Liver (tissue), 9 donors: ENCODE measurements around the gene HOXD4. TPM values are rescaled to one million over a fixed set of nuclear protein-coding genes. Genes with fewer than 3 reads are reported as not detected.

Experiments
- DNase-seq: peaks from one replicate; pipeline ENCODE4 v3.0.0-alpha.2; 2017; ENCODE audit warnings: low spot score
- H3K27ac ChIP-seq, 2 donors: one replicate each; pipeline ENCODE4 v1.7.0; 2013; ENCODE audit warnings: inconsistent platforms in 2 of 2, low read length in 2 of 2, control low read depth in 1 of 2, low read depth in 1 of 2, mild to moderate bottlenecking in 1 of 2
- H3K27me3 ChIP-seq, 4 donors: one replicate each; pipeline versions ENCODE4 v1.6.1 to v1.7.0; 2013; ENCODE audit warnings: low read length in 3 of 4, inconsistent platforms in 1 of 4, mild to moderate bottlenecking in 1 of 4, moderate library complexity in 1 of 4; ENCODE audit not compliant: control insufficient read depth in 4 of 4, insufficient read depth in 4 of 4
- H3K36me3 ChIP-seq, 4 donors: one replicate each; pipeline versions ENCODE4 v1.6.1 to v1.7.0; 2013; ENCODE audit warnings: low read length in 3 of 4, mild to moderate bottlenecking in 3 of 4, low read depth in 1 of 4, moderate library complexity in 1 of 4; ENCODE audit not compliant: control insufficient read depth in 4 of 4, insufficient read depth in 3 of 4
- H3K4me1 ChIP-seq, 4 donors: one replicate each; pipeline versions ENCODE4 v1.6.1 to v1.7.0; 2013; ENCODE audit warnings: low read length in 3 of 4, mild to moderate bottlenecking in 3 of 4, moderate library complexity in 1 of 4; ENCODE audit not compliant: control insufficient read depth in 4 of 4, insufficient read depth in 4 of 4
- H3K4me3 ChIP-seq, 3 donors: one replicate each; pipeline versions ENCODE4 v1.6.1 to v1.7.0; 2013; ENCODE audit warnings: low read length in 3 of 3, control low read depth in 1 of 3, low read depth in 1 of 3, mild to moderate bottlenecking in 1 of 3
- H3K9ac ChIP-seq, 2 donors: one replicate each; pipeline ENCODE4 v1.7.0; 2013; ENCODE audit warnings: low read length in 2 of 2, mild to moderate bottlenecking in 2 of 2, moderate library complexity in 2 of 2, control low read depth in 1 of 2, low read depth in 1 of 2
- H3K9me3 ChIP-seq, 4 donors: one replicate each; pipeline versions ENCODE4 v1.6.1 to v1.7.0; 2013; ENCODE audit warnings: low read length in 3 of 4; ENCODE audit not compliant: control insufficient read depth in 4 of 4
- ATF3 ChIP-seq: IDR thresholded peaks from 2 replicates; pipeline ENCODE4 v1.6.1; 2016; ENCODE audit warnings: antibody characterized with exemption
- CTCF ChIP-seq: fragments of 150-350 bp; IDR thresholded peaks from 2 replicates; pipeline ENCODE4 v1.5.1; 2017; ENCODE audit warnings: improper control_type of control experiment, low read depth, low read length; ENCODE audit not compliant: missing input control
- EGR1 ChIP-seq, 2 donors: IDR thresholded peaks; 2 replicates each; pipeline ENCODE4 v1.6.1; 2016 to 2018; ENCODE audit warnings: antibody characterized with exemption in 2 of 2, low read depth in 2 of 2
- GABPA ChIP-seq, 2 donors: IDR thresholded peaks in 1 of 2; conservative IDR thresholded peaks in 1 of 2; 2 replicates each; pipeline ENCODE4 v1.6.1; 2016; ENCODE audit warnings: antibody characterized with exemption in 2 of 2, mild to moderate bottlenecking in 1 of 2, moderate library complexity in 1 of 2
- HNF4A ChIP-seq, 2 donors: conservative IDR thresholded peaks; 2 replicates each; pipeline ENCODE4 v1.6.1; 2016; ENCODE audit warnings: antibody characterized with exemption in 2 of 2, mild to moderate bottlenecking in 2 of 2
- HNF4G ChIP-seq: IDR thresholded peaks from 2 replicates; pipeline ENCODE4 v1.6.1; 2016; ENCODE audit warnings: antibody characterized with exemption
- JUND ChIP-seq, 2 donors: IDR thresholded peaks; 2 replicates each; pipeline ENCODE4 v1.6.1; 2016; ENCODE audit warnings: antibody characterized with exemption in 2 of 2
- NR2F2 ChIP-seq: IDR thresholded peaks from 2 replicates; pipeline ENCODE4 v1.6.1; 2016; ENCODE audit warnings: antibody characterized with exemption
- RXRA ChIP-seq, 2 donors: IDR thresholded peaks; 2 replicates each; pipeline ENCODE4 v1.6.1; 2017 to 2018; ENCODE audit warnings: antibody characterized with exemption in 2 of 2, mild to moderate bottlenecking in 1 of 2
- TAF1 ChIP-seq: conservative IDR thresholded peaks from 2 replicates; pipeline ENCODE4 v1.6.1; 2016; ENCODE audit warnings: antibody characterized with exemption, mild to moderate bottlenecking
- YY1 ChIP-seq: IDR thresholded peaks from 2 replicates; pipeline ENCODE4 v1.6.1; 2016; ENCODE audit warnings: antibody characterized with exemption, mild to moderate bottlenecking
- WGBS: extraction: QIAGEN DNeasy Blood & Tissue Kit; methylation state at CpG from one replicate; pipeline ENCODE4 v1.1.7; 2013; 5-methylcytosine and 5-hydroxymethylcytosine counted together
- polyA plus RNA-seq, 2 donors: library from polyadenylated mRNA; stranded (reverse) in 1 of 2; unstranded in 1 of 2; fragments of 200-250 nt in 1 of 2; fragments of >200 nt in 1 of 2; fragmentation: Nextera tagmentation in 1 of 2; extraction: Ambion mirVana in 1 of 2; gene quantifications; one replicate each; pipeline versions ENCODE4 v1.2.1 to v1.2.3, GENCODE V29; 2013 to 2015
- total RNA-seq, 2 donors: library from RNA; depleted of rRNA; stranded (reverse); fragments of >200 nt; gene quantifications; one replicate each; pipeline ENCODE4 v1.2.3, GENCODE V29; 2014
- TF ChIP-seq, protein P1 (sequence below): IDR thresholded peaks from 2 replicates; pipeline ENCODE4 v1.6.1; 2016; ENCODE audit warnings: antibody characterized with exemption
- donor health status: healthy.
- donor health status: healthy.
- donor health status: healthy.
- donor health status: healthy.
- donor health status: healthy.

The HOXD4 gene
- total and polyA plus RNA-seq, 4 donors = not detected

- Histone ChIP-seq H3K27me3 (peaks cover 10 to 47% (median 27%) of the 10 kb centered on the region in 4 donors), H3K9ac (no peak overlapping the region), H3K4me1 (peaks cover 6 to 20% (median 10%) of the 10 kb centered on the region in 4 donors), H3K4me3 (no peak overlapping the region), H3K9me3 (peaks cover 0 to 11% (median 0%) of the 10 kb centered on the region in 4 donors), H3K36me3 (no peaks in the 10 kb centered on the region), H3K27ac (no peak overlapping the region)
- TF ChIP-seq, protein P1, sequence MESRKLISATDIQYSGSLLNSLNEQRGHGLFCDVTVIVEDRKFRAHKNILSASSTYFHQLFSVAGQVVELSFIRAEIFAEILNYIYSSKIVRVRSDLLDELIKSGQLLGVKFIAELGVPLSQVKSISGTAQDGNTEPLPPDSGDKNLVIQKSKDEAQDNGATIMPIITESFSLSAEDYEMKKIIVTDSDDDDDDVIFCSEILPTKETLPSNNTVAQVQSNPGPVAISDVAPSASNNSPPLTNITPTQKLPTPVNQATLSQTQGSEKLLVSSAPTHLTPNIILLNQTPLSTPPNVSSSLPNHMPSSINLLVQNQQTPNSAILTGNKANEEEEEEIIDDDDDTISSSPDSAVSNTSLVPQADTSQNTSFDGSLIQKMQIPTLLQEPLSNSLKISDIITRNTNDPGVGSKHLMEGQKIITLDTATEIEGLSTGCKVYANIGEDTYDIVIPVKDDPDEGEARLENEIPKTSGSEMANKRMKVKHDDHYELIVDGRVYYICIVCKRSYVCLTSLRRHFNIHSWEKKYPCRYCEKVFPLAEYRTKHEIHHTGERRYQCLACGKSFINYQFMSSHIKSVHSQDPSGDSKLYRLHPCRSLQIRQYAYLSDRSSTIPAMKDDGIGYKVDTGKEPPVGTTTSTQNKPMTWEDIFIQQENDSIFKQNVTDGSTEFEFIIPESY = no peak
- TF ChIP-seq HNF4G (no peak), HNF4A (conservative IDR thresholded peaks at IDR 0.05) (no peak), TAF1 (no peak), JUND (IDR thresholded peaks at IDR 0.05) (no peak), GABPA (IDR thresholded peaks at IDR 0.05 in 1 of 2, conservative IDR thresholded peaks at IDR 0.05 in 1 of 2) (no peak), RXRA (IDR thresholded peaks at IDR 0.05) (no peak), ATF3 (no peak), YY1 (no peak), CTCF (no peak)
- 23% methylated on average over 4 of the region's 4 CpGs for WGBS
- DNase-seq = no peak
Observed at GRCh38 chr2:176127774-176128072, 23.6 kb upstream of the HOXD4 start.

DNA sequence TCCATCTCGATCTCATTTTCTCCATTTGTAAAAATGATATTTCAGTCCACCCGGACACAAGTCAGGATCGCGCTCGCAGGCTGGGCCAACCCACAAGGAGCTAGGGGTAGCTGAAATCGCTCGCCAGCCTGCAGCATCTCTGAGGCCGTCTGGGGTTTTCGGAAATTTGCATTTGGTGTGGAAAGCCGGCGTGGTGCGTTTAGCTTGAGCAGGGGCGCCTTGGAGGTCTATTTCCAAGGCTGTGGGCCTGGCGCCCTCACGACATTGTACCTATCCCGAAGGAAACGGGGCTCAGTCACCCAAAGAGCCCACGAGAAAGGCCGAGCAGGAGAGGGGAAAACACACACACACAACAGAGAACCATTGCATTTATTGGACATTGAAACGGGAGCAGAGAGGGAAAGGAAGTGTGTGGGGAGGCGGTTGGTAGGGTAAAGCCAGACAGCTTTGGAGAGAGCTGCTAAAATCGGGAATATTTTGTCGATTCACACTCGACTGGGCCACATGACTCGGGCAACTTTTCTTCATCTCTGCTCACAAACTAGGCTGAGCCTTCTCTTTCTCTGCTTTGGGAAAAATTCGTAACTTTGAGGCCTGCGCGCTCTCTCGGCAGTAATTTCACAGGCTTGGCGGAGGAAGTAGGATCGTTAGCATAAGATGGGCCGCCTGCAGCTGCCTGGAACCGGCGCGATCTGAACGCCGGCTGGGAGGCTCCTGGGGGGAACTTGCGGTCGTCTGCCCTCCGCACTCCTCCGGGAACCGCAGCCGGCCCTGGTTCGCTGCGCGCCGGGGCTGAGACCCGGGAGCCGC, 23.0 kb upstream of the HOXD4 start:
- no peak for TF ChIP-seq YY1
- no peak for TF ChIP-seq NR2F2
- TF ChIP-seq EGR1 (IDR thresholded peaks at IDR 0.05; ENCODE audit: low read depth in 2 of 2) = no peak
- Histone ChIP-seq H3K27ac (no peak overlapping the region), H3K9ac (no peak overlapping the region), H3K4me1 (peaks cover 2 to 14% (median 6%) of the 10 kb centered on the region in 4 donors), H3K9me3 (peaks cover 0 to 11% (median 0%) of the 10 kb centered on the region in 4 donors), H3K36me3 (no peaks in the 10 kb centered on the region), H3K27me3 (peaks cover 8 to 52% (median 25%) of the 10 kb centered on the region in 4 donors), H3K4me3 (no peak overlapping the region)
- DNase-seq = no peak
- 10% methylated on average over 49 of the region's 49 CpGs for WGBS
